Measurements from ENCODE around the gene HMCN1. TPM values are rescaled to one million over a fixed set of nuclear protein-coding genes. Genes with fewer than 3 reads are reported as not detected.

HMCN1 gene
- total RNA-seq, 4 donors from 2014 or later, result 9.2 to 15.1 (median 13.8) TPM

GRCh38 chr1:185984113-185984836 lies 250.1 kb downstream of the HMCN1 start:
- no peak for TF ChIP-seq CTCF (IDR thresholded peaks at IDR 0.05; ENCODE audit: low read depth)

DNA sequence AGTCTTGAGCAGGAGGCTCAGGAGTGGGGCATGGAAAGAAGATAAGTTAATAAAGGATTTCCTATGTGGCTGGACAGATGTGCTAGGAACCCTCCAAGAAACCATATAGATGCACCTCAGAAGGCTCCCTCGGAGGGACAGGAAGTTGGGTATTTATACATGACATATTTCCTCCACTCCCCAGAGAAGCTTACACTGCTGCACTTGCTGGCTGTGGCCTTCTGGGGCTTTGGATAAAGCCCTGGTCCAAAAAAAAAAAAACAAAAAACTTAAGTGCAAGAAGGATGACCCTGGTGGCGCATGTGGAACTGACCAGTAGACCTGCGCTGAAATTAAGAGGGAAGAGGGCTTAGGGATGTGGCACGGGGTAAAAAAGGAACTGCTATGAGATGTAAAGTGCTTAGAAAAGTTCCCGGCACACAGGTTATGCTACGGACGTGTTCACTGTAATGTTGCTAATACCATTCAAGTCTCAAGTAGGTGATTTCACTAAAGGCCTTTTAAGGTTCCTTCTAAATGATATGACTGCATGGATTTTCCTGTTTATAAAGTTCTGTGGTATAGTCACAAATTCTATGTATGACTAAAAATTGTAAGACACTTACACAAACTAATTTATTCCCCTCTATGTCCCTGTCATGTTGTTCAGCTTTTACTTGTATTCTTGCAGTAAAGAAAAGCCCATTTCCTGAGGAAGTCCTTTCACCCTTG lies 253.6 kb downstream of the HMCN1 start:
- TF ChIP-seq CTCF (IDR thresholded peaks at IDR 0.05; ENCODE audit: low read depth), result no peak

DNA sequence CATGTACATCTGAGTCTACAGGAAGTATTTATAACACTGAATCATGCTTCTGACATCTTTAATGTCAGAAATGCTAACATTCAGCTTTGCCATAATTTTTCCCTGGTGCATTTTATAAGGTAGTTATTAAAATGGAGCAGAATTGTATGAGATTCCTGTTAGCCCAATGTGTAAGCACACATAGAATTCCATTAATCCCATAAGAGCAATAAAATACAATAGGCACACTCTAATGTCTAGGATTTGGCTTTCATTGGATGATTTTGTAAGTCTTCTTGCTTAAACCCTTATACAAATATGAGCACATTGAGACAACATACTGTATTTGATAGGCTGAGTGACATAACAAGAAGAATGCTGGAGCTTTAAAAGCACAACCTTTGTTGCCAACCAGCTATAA lies 256.4 kb downstream of the HMCN1 start:
- no peak for TF ChIP-seq CTCF (IDR thresholded peaks at IDR 0.05; ENCODE audit: low read depth)

DNA sequence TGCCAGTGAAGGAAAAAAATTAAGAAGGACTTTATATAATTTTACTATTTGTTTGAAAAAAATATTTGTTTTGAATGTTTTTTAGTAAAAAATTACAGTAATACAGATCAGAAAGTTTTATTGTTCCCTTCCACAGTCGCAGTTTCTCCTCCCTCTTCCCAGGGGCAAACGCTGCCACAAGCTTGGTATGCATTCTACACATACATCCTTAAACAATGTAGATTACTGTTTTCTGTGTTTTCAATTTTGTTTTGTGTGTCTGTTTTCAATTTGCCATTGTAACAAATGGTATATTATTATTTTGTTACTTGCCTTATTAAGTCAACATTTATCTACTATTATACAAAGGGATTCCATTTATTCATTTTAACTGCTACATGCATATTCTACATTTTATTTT lies 257.1 kb downstream of the HMCN1 start:
- TF ChIP-seq CTCF (IDR thresholded peaks at IDR 0.05; ENCODE audit: low read depth), result no peak

GRCh38 chr1:185996211-185996610 lies 262.0 kb downstream of the HMCN1 start:
- no peak for TF ChIP-seq CTCF (IDR thresholded peaks at IDR 0.05; ENCODE audit: low read depth)

DNA sequence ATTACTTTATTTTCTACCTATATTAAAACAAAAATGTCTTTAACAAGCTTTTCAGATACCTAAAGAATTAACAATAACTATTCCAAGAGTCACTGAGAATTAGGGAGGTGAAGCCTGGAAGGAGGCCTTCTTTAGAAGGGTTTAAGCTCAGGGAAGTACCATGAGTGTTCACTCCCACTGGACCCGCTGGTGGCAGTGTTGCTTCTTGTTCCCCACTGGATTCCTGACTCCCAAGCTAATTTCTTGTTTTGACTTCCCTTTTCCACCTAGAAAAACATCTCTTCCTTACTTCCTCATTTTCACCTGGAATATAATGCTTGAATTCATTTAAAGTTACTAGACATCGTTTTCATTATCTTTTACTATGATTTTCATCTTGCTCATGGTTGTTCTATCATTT lies 264.2 kb downstream of the HMCN1 start:
- TF ChIP-seq CTCF (IDR thresholded peaks at IDR 0.05; ENCODE audit: low read depth), result no peak

GRCh38 chr1:186002406-186002805 lies 268.2 kb downstream of the HMCN1 start:
- TF ChIP-seq CTCF (IDR thresholded peaks at IDR 0.05; ENCODE audit: low read depth), result no peak
